CD14-positive monocyte (primary cell): ENCODE results near the gene CYP2J2. TPM values are rescaled to one million over a fixed set of nuclear protein-coding genes. Genes with fewer than 3 reads are reported as not detected.

Experiments
- DNase-seq, 3 donors: peaks; one replicate each; pipeline ENCODE4 v3.0.0-alpha.2; 2011 to 2022
- H2AFZ ChIP-seq: 2 replicates; pipeline ENCODE4 v1.6.0; 2012; ENCODE audit warnings: mild to moderate bottlenecking, low read depth, low read length, inconsistent platforms; ENCODE audit not compliant: insufficient read depth, poor library complexity, severe bottlenecking
- H3K27ac ChIP-seq, 2 donors: 1 replicate in 1 of 2; 2 replicates in 1 of 2; pipeline ENCODE4 v1.5.1; 2012 to 2013; ENCODE audit warnings: low read length in 2 of 2, control low read depth in 1 of 2, inconsistent platforms in 1 of 2, low read depth in 1 of 2, mild to moderate bottlenecking in 1 of 2
- H3K27me3 ChIP-seq, 2 donors: one replicate each; pipeline versions ENCODE4 v1.6.0 to v1.6.1; 2011 to 2013; ENCODE audit warnings: low read length in 2 of 2; ENCODE audit not compliant: control insufficient read depth in 2 of 2, insufficient read depth in 2 of 2
- H3K36me3 ChIP-seq, 2 donors: replicated peaks in 1 of 2; 1 replicate in 1 of 2; 2 replicates in 1 of 2; pipeline versions ENCODE4 v1.5.1 to v1.6.1; 2012 to 2013; ENCODE audit warnings: low read length in 2 of 2, control low read depth in 1 of 2, inconsistent platforms in 1 of 2, mild to moderate bottlenecking in 1 of 2; ENCODE audit not compliant: insufficient read depth in 2 of 2, control insufficient read depth in 1 of 2
- H3K4me1 ChIP-seq, 2 donors: 1 replicate in 1 of 2; 2 replicates in 1 of 2; pipeline versions ENCODE4 v1.5.1 to v1.6.1; 2012 to 2013; ENCODE audit warnings: low read length in 2 of 2, control low read depth in 1 of 2, inconsistent platforms in 1 of 2, mild to moderate bottlenecking in 1 of 2, moderate library complexity in 1 of 2; ENCODE audit not compliant: insufficient read depth in 2 of 2, control insufficient read depth in 1 of 2
- H3K4me2 ChIP-seq: replicated peaks from 2 replicates; pipeline ENCODE3; 2012; ENCODE audit warnings: low read length, moderate library complexity, mild to moderate bottlenecking; ENCODE audit not compliant: poor library complexity, severe bottlenecking; ENCODE audit errors: extremely low read depth
- H3K4me3 ChIP-seq, 3 experiments: fragments of 200-600 bp in 1 of 3; sonication (generic) in 1 of 3; replicated peaks in 1 of 3; 1 replicate in 2 of 3; 2 replicates in 1 of 3; pipeline ENCODE4 v1.5.1; 2011 to 2013; ENCODE audit warnings: low read length in 3 of 3, mild to moderate bottlenecking in 3 of 3, control low read depth in 2 of 3, low read depth in 2 of 3, inconsistent platforms in 1 of 3, moderate library complexity in 1 of 3
- H3K79me2 ChIP-seq: 2 replicates; pipeline ENCODE4 v1.6.0; 2012; ENCODE audit warnings: mild to moderate bottlenecking, control low read depth, inconsistent platforms, low read length, moderate library complexity; ENCODE audit not compliant: insufficient read depth
- H3K9ac ChIP-seq: 2 replicates; pipeline ENCODE4 v1.6.0; 2017; ENCODE audit warnings: low read length, mild to moderate bottlenecking; ENCODE audit not compliant: insufficient read depth, poor library complexity, severe bottlenecking
- H3K9me3 ChIP-seq, 2 donors: replicated peaks in 1 of 2; 1 replicate in 1 of 2; 2 replicates in 1 of 2; pipeline versions ENCODE4 v1.5.1 to v1.6.1; 2012 to 2013; ENCODE audit warnings: low read length in 2 of 2, control low read depth in 1 of 2; ENCODE audit not compliant: control insufficient read depth in 1 of 2, insufficient read depth in 1 of 2
- H4K20me1 ChIP-seq: 2 replicates; pipeline ENCODE4 v1.6.0; 2012; ENCODE audit warnings: mild to moderate bottlenecking, low read length, control low read depth, moderate library complexity; ENCODE audit not compliant: insufficient read depth
- H3K27ac Mint-ChIP-seq, 7 donors: one replicate each; pipeline ENCODE4 v1.8.0; 2020; ENCODE audit warnings: mild to moderate bottlenecking in 7 of 7, mixed read lengths in 7 of 7, moderate library complexity in 6 of 7, inconsistent platforms in 2 of 7
- H3K27me3 Mint-ChIP-seq, 3 donors: one replicate each; pipeline ENCODE4 v1.8.0; 2021 to 2022; ENCODE audit warnings: low read depth in 3 of 3, mild to moderate bottlenecking in 3 of 3, mixed read lengths in 3 of 3, moderate library complexity in 3 of 3, inconsistent platforms in 1 of 3
- H3K36me3 Mint-ChIP-seq, 2 donors: one replicate each; pipeline ENCODE4 v1.8.0; 2020; ENCODE audit warnings: mixed read lengths in 2 of 2, inconsistent platforms in 1 of 2, mild to moderate bottlenecking in 1 of 2
- H3K4me1 Mint-ChIP-seq: one replicate; pipeline ENCODE4 v1.8.0; 2020; ENCODE audit warnings: mild to moderate bottlenecking, mixed read lengths
- H3K4me3 Mint-ChIP-seq, 2 donors: one replicate each; pipeline ENCODE4 v1.8.0; 2020; ENCODE audit warnings: mild to moderate bottlenecking in 2 of 2, mixed read lengths in 2 of 2, moderate library complexity in 1 of 2
- H3K9me3 Mint-ChIP-seq, 7 donors: one replicate each; pipeline ENCODE4 v1.8.0; 2020 to 2022; ENCODE audit warnings: mixed read lengths in 7 of 7, mild to moderate bottlenecking in 6 of 7, moderate library complexity in 6 of 7, inconsistent platforms in 2 of 7
- WGBS: methylation state at CpG from one replicate; pipeline ENCODE4 v1.1.5; 2013; ENCODE audit warnings: missing lambda C conversion rate; ENCODE audit not compliant: insufficient coverage; 5-methylcytosine and 5-hydroxymethylcytosine counted together
- intact Hi-C, 2 donors: fragments of 100-400 bp; cut with micrococcal nuclease; formaldehyde crosslinking; loops; one replicate each; pipeline versions ENCODE4 v1.15.0 to v1.15.1; 2023
- polyA plus RNA-seq, 3 donors: library from polyadenylated mRNA; depleted of rRNA in 1 of 3; unstranded in 2 of 3; stranded (reverse) in 1 of 3; fragments of 300-500 nt in 2 of 3; fragments of >200 nt in 1 of 3; fragmentation: Illumina TruSeq in 2 of 3; gene quantifications; 1 replicate in 2 of 3; 2 replicates in 1 of 3; pipeline ENCODE4 v1.2.3, GENCODE V29; 2012 to 2021
- TF ChIP-seq, protein P1 (sequence below): fragments of 200-600 bp; IDR thresholded peaks from one replicate; pipeline ENCODE4 v1.8.0; 2022; ENCODE audit warnings: antibody characterized with exemption, mild to moderate bottlenecking

Gene CYP2J2
- polyA plus RNA-seq, 3 donors = not detected

- H3K9ac ChIP-seq = no peak overlapping the region
- no peak overlapping the region for H3K27ac ChIP-seq
These were observed 60.1 kb downstream of the CYP2J2 start for GRCh38 chr1:59866462-59866861.

DNA sequence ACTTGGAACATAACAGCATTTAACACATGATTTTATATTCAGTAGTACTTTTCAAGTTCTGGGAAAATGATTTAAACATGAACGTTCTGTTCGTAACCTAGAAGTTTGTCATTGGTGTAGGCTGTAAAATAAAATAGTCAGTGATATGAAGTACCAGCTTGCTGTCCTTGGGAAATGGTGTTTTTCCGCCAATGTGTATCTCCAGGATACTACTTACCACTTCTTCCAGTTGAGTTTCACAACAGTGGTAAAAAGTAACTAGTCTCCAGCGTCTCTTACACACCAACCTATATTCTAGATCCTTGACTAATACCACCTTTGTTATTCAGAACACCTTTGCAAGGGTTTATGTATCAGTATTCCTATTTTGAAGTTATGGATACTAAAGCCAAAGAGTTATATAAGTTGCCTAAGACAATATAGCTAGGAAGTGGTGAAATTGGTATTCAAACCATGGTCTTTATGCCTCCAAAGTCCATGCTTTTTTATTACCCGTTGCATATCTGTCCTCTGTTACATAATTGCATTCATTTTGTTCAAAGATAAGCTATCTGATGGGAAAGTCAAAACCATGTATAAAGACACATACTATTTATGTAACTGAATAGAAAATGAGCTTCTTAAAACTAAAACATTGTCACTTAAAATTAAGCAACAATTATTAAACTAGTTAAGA, 68.8 kb downstream of the CYP2J2 start:
- Mint-ChIP-seq H3K27me3 (no peaks in the 10 kb centered on the region), H3K4me1 (no peaks in the 10 kb centered on the region), H3K27ac (no peak overlapping the region), H3K4me3 (no peak overlapping the region), H3K36me3 (no peaks in the 10 kb centered on the region), H3K9me3 (peaks cover 0 to 5% (median 2%) of the 10 kb centered on the region in 7 donors)
- Histone ChIP-seq H3K9ac (no peak overlapping the region), H3K4me1 (no peaks in the 10 kb centered on the region), H2AFZ (no peak overlapping the region), H4K20me1 (no peaks in the 10 kb centered on the region), H3K4me3 (no peak overlapping the region), H3K27ac (no peak overlapping the region), H3K4me2 (no peak overlapping the region), H3K79me2 (no peaks in the 10 kb centered on the region), H3K27me3 (no peaks in the 10 kb centered on the region), H3K9me3 (no peaks in the 10 kb centered on the region), H3K36me3 (no peaks in the 10 kb centered on the region)
- intact Hi-C loops = no loop called here
- no peak for DNase-seq
- no CpG with 5 or more reads among the region's 5 CpGs for WGBS
- TF ChIP-seq, protein P1, sequence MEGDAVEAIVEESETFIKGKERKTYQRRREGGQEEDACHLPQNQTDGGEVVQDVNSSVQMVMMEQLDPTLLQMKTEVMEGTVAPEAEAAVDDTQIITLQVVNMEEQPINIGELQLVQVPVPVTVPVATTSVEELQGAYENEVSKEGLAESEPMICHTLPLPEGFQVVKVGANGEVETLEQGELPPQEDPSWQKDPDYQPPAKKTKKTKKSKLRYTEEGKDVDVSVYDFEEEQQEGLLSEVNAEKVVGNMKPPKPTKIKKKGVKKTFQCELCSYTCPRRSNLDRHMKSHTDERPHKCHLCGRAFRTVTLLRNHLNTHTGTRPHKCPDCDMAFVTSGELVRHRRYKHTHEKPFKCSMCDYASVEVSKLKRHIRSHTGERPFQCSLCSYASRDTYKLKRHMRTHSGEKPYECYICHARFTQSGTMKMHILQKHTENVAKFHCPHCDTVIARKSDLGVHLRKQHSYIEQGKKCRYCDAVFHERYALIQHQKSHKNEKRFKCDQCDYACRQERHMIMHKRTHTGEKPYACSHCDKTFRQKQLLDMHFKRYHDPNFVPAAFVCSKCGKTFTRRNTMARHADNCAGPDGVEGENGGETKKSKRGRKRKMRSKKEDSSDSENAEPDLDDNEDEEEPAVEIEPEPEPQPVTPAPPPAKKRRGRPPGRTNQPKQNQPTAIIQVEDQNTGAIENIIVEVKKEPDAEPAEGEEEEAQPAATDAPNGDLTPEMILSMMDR = no peak

More at GRCh38 chr1:59866462-59866861, 60.1 kb downstream of the CYP2J2 start:
- H3K4me3 ChIP-seq = no peak overlapping the region
- intact Hi-C loops = no loop called here
- no peak overlapping the region for H2AFZ ChIP-seq
- DNase-seq = no peak
- WGBS = no CpG with 5 or more reads among the region's 2 CpGs
- Mint-ChIP-seq H3K36me3 (no peaks in the 10 kb centered on the region), H3K4me3 (no peak overlapping the region), H3K27ac (no peak overlapping the region), H3K4me1 (no peaks in the 10 kb centered on the region), H3K9me3 (peaks cover 0 to 1% (median 0%) of the 10 kb centered on the region in 7 donors), H3K27me3 (peaks cover 0 to 4% (median 0%) of the 10 kb centered on the region in 3 donors)
- no peaks in the 10 kb centered on the region for H3K27me3 ChIP-seq
- TF ChIP-seq, protein P1 = no peak
- no peaks in the 10 kb centered on the region for H3K9me3 ChIP-seq
- H3K4me1 ChIP-seq = no peaks in the 10 kb centered on the region
- H4K20me1 ChIP-seq = no peaks in the 10 kb centered on the region
- no peaks in the 10 kb centered on the region for H3K36me3 ChIP-seq
- H3K4me2 ChIP-seq = no peak overlapping the region
- H3K79me2 ChIP-seq = no peaks in the 10 kb centered on the region
